GM21619 (cell line): ENCODE data around the gene MYADM.
"Not testable (repeated sequence)": the region's sequence is repeated elsewhere in the genome, so short reads cannot be mapped to it uniquely, and the experiment has no call there.

ENCODE experiments used
- ATAC-seq: cut with Tn5 transposase; IDR thresholded peaks from one replicate; pipeline ENCODE4 v1.9.1; 2021; ENCODE audit not compliant: unreplicated experiment

The MYADM gene

GRCh38 chr19:53868892-53869804, 1.5 kb downstream of the MYADM start:
- peak; percentile 42 for ATAC-seq

GRCh38 chr19:53869805-53870484, 2.3 kb downstream of the MYADM start:
- ATAC-seq: not testable (repeated sequence)

DNA sequence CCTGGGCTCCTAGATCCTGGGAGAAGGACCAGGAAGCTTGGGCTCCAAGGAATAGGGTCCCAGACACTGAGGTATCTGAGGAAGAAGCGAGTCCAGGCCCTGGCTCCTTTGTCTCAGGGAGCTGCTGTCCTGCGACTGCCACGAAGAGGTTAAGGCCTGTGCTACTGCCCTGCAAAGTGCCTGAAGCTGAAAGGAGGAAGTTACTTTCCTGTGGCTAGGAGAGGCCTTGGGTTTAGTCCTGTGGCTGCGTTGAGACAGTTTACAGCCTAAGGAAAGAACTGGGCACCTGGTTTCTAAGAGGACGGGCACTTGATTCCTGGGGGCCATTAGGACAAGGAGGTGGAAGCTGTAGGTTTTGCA, 2.8 kb downstream of the MYADM start:
- ATAC-seq: no peak

- ATAC-seq: no peak
These were observed 3.8 kb downstream of the MYADM start for GRCh38 chr19:53871454-53871853.

DNA sequence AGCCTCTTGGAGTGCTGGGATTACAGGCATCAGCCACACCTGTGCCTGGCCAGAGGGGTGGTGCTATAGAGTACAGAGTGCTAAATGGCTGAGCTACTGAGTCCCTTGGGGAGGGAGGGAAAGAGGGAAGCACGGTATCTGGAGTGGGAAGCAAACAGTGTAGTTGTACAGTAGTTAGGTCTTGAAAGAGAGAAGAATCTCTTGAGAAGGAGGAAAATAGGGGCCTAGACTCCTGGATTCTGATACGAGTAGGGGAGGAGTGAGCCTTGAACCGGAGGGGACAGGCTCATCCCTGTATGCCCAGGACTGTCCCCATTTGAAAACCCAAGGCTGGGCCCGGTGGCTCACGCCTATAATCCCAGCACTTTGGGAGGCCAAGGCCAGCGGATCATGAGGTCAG, 5.1 kb downstream of the MYADM start:
- ATAC-seq: no peak

- ATAC-seq: no peak
These were observed 6.3 kb downstream of the MYADM start for GRCh38 chr19:53873773-53874605.

DNA sequence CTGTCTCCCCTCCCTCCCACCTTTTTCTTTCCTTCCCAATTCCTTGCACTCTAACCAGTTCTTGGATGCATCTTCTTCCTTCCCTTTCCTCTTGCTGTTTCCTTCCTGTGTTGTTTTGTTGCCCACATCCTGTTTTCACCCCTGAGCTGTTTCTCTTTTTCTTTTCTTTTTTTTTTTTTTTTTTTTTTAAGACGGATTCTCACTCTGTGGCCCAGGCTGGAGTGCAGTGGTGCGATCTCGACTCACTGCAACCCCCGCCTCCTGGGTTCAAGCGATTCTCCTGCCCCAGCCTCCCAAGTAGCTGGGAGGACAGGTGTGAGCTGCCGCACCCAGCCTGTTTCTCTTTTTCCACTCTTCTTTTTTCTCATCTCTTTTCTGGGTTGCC, 6.9 kb downstream of the MYADM start:
- no peak for ATAC-seq

GRCh38 chr19:53875602-53876325, 8.1 kb downstream of the MYADM start:
- ATAC-seq: no peak

- no peak for ATAC-seq
These were observed 9.1 kb downstream of the MYADM start for GRCh38 chr19:53876651-53877224.

DNA sequence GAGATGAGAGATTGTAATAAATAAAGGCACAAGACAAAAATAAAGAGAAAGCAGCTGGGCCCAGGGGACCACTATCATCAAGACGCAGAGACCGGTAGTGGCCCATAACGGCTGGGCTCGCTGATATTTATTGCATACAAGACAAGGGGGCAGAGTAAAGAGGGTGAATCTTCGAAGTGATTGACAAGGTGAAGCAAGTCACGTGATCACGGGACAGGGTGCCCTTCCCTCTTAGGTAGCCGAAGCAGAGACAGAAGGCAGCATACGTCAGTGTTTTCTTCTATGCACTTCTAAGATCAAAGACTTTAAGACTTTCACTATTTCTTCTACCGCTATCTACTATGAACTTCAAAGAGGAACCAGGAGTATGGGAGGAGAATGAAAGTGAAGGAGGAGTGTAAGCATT, 9.7 kb downstream of the MYADM start:
- no peak for ATAC-seq

- no peak for ATAC-seq
These were observed 11.1 kb downstream of the MYADM start for GRCh38 chr19:53878776-53879139.

DNA sequence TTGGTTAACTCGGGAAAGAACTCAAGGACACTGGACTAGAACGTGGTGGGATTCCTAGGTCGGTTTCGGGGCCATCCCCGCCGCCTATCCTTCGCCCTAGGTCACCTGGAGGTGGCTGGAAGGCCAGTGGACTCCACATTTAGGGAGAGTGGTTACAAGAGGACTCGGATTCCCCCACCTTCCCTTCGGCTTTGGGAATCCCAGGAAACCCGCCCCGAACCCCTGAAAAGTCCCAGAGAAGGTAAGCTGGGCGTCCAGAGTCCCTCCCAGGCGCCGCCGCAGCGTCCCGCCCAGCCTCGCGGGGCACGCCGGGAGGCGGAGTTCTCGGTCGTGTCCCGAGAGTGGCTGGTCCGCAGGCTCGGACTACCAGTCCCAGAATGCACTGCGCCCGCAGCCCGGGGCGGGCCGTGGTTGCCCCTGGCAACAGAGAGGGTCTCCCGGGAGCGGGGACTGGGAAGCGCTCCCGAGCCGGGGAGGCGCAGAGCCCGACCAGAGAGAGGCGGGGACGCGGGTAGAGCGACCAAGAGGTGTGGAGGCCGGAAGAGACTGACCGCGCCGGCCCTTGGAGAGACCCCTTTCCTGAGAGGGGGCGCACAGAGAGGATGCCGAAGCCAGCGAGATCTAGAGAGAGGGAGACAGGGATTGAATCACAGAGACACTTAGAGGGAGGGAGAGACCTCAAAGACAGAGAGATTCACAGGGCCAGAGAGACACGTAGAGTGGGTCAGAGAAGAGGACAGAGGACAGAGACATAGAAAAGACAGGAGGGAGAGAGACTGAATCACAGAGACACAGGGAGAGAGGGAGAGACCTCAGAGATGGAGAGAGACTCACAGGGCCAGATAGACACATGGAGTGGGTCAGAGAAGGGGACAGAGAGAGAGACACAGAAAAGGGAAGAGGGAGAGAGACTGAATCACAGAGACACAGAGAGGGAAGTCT, 11.7 kb downstream of the MYADM start:
- peak; percentile 76 for ATAC-seq

DNA sequence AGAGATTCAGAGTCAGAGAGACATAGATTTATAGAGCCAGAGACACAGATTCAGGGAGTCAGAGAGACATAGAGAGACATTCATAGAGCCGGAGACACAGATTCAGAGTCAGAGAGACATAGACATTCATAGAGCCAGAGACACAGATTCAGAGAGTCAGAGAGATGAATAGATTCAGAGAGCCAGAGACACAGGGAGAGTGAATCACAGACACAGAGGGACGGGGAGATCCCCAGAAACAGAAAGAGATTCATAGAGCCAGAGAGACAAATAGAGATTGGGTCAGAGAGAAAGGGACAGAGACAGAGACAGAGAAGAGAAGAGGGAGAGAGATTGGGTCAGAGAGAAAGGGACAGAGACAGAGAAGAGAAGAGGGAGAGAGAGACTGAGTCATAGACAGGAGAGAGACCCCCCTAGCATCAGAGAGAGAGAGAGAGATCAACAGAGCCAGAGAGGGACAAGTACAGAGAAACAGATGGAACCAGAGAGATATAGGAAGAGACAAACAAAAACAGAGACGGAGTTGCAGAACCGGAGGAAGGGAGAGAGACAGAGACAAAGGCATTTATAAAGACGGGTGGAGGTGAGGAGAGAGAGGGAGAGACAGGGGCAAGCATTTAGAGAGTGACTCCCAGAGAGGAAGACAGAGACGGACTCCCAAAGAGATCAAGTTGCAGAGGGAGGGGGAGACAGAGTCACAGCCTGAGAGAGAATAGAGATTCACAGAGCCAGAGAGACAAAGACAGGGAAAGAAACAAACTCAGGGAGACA, 13.2 kb downstream of the MYADM start:
- ATAC-seq: no peak

- no peak for ATAC-seq
These were observed 14.1 kb downstream of the MYADM start, which contains the start of gene PRKCG for GRCh38 chr19:53881482-53882390. Gene PRKCG (plus strand): TSS chr19:53882197. CDS start chr19:53882495, 298 bp downstream.

DNA sequence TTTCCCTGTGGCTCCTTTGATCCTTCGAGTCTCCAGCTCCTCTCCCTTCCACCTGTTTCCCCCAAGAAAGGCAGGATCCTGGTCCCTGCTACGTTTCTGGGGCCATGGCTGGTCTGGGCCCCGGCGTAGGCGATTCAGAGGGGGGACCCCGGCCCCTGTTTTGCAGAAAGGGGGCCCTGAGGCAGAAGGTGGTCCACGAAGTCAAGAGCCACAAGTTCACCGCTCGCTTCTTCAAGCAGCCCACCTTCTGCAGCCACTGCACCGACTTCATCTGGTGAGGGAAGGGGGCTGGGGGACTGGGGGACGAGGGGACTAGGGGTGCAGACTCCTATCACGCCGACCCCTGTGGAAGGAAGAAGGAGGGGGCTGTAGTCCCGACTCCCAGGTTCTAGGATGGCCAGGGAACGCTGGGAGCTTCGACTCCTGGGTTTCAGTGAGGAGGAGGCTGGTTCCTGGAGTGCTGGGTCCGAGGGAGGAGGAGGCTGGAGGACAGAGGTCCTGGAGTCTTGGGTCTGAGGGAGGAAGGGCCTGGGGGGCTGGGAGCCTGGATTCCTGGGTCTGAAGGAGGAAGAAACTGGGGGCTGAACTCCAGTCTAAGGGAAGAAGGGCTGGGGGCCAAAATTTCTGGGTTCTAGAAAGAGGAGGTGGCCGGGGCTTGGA, 14.8 kb downstream of the MYADM start:
- ATAC-seq: no peak

GRCh38 chr19:53883231-53883661, 15.6 kb downstream of the MYADM start:
- ATAC-seq: no peak

DNA sequence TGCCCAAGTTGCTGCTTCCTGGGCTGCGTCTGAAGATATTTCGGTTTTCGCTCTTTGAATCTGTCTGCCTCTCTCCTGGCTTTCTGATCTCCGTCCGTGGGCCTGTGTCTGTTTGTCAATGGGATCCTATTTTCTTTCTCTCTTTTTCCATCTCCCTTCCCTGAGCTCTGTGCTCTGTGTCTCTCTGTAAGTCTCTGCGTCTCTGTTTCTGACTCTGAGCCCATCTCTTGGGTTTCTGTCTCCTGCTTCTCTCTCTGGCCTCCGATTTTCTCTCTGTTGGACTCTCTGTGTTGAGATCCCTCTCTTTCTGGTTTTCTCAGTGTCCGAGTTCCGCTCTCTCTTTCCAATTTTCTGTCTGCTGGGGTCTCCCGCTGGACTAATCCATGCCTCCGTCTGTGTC, 16.1 kb downstream of the MYADM start:
- no peak for ATAC-seq
